ENCODE data around the gene ZSCAN31.
"Not testable (repeated sequence)": the region's sequence is repeated elsewhere in the genome, so short reads cannot be mapped to it uniquely, and the experiment has no call there.

ZSCAN31 gene

DNA sequence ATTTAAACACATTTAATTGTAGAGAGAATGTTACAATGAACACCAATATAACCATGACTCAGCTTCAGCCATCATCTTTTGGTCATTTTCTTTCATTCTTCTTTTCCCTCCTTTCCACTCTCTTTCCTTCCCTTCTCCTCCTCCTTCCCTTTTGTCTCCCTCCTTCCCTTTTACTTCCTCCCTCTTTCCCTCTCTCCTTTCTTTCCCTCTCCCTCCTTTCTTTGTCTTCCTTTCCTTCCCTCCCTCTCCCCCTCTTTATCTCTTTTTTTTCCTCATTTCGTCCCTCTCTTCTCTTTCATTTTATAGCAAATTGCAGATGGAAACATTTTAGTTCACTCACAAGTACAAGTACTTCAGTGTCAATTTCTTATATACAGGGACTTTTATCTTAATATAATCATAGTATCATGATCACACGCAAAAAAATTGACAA is 15.6 kb upstream of the ZSCAN31 start:
- DNase-seq, result no peak

DNA sequence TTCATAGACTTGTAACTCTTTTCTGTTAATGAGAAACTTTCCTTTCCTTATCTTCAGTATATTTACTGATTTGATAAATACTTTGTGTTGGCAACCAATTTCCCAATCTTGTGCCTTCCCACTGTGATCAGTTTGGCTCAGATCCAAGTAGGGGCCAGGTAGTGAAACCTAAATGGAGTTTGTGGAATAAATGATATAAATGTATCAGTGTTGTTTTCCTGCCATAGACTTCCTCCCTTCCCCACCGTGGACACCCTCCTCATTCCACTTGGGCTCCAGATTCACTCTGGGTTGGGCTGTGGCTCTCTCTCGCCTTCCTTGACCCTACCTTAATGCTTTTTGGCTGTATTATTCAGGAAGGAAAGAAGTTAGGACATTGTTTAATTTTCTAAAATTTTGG is 15.1 kb upstream of the ZSCAN31 start:
- DNase-seq, result no peak

DNA sequence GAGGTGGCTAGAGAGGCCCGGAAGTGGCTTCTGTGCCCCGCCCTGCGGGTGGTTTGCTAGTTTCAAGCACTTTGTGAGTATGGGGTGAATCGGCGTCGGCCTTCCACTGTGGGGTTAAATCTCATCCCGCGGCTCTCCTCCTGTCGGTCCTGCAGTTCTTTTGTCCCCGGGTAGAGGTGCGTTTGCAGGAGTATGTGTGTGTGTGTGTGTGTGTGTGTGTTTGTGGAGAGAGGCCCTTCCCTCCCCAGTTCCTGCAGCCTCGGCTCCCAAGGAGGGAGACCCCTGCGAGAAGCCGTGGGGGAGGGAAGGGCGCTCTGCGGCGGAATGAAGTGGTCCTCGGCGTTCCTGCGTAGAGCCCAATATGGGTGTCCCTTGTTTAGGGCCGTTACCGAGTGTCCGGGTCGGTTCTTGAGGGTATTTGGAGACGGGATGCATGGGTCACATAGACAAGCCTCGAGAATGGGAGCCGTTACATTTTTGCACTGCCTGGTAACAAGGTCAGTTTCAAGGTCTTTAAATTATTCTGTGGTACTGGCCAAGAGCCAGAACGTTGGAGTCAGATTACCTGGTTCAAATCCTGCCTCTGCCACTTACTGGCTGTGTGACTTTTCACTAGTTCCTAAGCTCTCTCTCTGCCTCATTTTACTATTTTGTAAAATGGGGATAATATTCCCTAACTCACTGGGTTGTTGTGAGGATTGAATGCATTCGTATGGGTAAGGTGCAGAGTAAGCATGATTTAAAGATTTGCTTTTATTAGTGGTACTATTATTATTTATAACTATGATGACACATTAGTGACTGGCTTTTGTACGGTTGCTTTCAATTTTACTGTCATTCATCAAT is 14.2 kb upstream of the ZSCAN31 start, which contains the start of gene ZKSCAN3:
ZKSCAN3 (plus strand) TSS at position 56 of the 846 bp plus-strand sequence. CDS start 9,640 bp downstream, outside the sequence.
- DNase-seq, result peak; percentile 77

DNA sequence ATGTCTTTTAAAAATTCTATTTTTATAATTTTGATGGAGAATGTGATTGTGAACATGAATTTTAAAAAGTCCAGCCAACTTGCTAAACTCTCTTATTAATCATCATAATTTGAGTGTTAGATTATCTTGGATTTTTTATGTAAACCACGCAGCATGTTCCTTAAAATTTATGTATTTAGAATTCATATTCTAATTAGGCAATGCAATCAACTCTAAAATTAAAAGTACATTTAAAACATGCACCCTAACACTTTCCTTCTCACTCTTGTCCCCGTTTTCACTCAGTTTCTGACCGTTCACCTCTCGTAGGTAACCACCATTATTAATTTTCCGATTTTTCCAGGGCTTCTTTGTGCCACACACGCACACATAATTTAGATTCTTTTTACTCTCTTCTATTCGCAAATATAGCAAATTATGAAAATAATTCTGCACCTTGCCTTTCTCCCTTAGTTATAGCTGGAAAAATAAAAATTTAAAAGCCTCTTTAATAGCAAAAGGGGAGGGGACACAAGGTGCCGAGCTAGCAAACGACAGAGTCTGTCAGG is 13.5 kb upstream of the ZSCAN31 start:
- DNase-seq, result no peak

DNA sequence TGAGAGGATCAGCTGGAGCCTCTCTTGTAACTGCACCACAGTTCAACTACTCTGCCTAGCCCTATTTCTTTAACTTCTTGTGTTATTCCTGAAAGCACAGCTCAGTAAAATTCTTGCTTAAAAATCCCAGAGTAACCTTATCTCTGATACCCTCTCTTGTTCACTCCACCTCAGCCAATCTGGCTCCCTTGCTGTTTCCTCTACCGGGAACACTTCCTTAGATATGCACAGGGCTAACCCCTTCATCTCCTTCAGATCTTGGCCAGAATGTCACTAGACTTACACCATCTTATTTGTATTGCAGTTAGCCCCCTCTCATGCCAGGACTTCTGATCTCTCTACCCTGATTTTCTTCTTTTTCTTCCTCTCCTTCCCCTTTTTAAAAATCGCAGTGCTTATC is 11.2 kb upstream of the ZSCAN31 start:
- DNase-seq, result no peak

DNA sequence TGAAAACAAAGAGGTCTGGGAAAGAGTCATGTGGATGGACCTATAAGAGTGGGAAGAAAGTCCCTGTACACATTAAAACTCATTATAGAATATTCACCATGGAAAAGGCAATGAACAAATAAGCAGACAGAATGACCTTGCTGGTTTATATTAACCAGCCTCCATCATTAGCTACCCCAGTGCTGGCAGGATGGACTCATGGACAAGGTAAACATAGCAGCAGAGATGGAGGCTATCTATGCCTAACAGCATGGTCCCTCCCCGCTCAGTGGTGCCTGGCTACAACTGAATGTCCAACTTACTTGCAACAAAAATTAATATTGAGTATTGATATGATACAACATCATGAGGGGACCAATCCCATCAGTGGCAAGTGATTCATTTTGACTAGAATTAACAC is 9.3 kb upstream of the ZSCAN31 start:
- no peak for DNase-seq

DNA sequence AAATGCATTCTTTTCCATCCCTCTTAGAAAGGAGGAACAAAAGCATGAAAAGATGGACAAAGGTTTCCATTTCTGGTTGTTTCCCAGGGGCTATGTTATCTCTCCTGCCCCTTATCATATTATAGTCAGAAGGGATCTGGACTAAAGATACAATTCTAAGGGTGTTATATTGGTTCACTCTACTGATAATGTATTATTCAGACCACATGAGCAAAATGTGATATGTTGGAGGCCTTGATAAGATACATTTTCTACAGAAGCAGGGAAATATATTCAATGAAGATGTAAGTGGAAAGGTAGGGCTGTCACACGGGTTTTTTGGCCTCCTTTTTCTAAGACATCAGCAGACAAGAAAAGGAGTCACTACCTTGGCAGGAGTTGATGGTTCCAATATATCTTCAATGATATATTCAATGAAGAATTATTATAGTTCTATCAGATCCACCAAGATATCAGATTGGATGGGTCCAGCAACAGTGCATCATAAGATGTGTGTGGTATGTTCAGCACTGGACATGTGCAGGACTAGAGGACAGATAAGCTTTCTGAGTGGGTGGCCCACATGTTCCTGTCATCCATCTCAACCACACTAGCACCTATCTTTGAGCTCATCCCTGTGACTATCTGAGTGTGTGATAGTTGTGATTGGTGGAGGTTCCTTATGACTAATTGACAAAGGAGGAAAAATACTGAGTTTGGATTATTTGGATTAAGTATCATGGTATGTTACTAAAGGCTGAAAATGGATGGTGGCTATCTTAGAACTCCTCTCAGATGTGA is 8.1 kb upstream of the ZSCAN31 start:
- DNase-seq, result no peak

DNA sequence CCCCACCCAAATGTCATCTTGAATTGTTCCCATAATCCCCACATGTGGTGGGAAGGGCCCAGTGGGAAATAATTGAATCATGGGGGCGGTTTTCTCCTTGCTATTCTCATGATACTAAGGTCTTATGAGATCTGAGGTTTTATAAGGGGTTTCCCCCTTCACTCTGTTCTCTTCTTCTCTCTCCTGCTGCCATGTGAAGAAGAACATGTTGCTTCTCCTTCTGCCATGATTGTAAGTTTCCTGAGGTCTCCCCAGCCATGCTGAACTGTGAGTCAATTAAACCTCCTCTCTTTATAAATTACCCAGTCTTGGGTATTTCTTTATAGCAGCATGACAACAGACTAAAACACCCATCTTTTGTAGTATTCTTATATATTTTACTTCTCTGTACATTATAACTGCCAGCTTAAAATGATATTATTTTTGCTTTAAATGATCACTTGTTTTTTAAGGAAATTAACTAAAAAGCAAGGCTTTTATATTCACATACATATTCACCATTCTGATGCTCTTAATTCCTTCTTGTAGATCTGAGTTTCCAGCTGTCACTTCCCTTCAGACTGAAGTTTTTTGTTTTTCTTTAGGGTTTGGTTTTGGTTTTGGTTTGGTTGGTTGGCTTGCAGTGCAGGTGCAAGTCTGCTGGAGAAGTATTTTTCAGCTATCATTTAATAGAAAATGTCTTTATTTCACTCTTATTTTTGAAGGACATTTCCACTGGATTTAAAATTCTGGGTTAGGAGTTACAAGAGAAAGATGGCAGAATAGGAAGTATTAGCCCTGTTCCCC is 4.6 kb upstream of the ZSCAN31 start:
- no peak for DNase-seq

DNA sequence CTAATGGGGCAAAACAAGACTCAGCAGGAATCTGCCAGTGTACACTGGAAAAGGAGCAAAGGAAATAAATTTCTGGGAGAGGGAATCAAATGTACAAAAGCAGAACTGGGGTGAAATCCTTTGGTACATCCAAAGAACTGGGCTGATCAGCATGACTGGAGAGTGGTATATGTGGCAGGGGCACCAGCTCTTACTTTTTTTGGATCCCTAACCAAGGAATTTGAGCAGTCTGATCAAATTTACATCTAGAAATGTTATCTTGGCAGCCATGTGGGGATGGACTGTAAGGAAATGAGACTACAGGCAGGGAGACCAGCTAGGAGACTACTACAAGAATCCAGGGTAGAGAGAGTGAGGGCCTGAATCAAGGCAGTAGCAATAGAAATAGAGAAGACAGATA is 1.2 kb upstream of the ZSCAN31 start:
- no peak for DNase-seq

DNA sequence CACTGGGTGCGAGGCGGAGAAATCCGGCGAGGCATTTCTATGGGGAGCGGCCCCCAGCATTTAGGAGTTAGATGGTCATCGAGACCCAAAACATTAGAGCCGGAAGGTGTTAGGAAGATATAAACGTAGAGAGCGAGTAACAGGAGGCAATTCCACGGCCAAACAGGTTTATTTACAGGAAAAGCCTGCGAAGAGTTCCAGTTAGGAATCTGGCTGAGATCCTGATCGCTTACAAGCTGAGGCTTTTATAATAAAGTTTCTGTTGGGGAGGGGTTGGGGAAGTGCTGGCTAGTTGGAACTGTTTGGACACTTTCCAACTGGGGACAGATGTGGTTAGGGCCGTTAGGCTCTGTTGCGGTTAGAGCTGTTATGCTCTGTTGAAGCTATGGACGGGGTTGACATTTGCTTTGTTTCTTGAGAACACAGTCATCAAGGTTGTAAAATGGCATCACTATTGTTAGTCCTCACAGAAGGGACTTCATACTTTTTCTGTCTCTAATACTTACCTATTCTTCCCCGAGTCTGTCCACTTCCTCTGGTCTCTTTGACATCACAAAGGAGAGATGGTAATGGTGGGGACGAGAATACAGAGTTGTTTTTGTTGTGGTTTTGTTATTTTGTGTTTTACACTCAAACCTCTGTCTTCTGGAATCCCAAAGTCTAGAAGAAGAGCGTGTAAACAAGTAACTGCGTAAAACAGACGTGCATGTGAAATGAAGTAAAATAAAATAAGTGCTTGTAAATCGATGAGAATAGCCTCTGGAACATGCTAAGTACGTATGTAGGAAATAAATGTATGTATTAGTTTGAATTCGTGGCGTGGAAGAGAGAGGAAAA is 554 bp upstream of the ZSCAN31 start:
- DNase-seq, result peak; percentile 12

DNA sequence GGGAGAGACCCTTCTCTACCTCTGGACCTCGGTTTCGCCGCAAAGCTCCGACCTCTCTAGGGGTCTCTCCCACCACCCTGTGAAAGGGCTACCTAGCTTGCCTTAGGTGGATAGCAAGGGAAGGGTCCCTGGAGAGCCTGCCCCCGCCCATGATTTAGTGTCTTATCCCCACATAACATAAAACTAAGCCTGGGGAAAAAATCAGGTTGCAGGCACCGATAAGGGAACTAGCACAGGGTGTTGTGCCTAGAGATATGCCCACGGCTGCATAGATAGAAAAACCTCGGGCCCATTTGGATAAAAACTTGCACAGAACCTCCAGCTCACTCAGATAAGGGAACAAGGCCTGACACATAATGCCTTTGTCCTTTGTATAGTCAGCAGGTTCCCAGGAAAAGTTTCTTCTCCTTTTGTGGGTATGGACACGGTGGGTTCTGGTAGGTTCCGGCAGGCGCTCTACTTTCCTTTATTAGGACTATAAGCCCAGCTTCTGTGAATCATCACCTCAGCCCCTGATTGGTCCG is 846 bp downstream of the ZSCAN31 start:
- no peak for DNase-seq

DNA sequence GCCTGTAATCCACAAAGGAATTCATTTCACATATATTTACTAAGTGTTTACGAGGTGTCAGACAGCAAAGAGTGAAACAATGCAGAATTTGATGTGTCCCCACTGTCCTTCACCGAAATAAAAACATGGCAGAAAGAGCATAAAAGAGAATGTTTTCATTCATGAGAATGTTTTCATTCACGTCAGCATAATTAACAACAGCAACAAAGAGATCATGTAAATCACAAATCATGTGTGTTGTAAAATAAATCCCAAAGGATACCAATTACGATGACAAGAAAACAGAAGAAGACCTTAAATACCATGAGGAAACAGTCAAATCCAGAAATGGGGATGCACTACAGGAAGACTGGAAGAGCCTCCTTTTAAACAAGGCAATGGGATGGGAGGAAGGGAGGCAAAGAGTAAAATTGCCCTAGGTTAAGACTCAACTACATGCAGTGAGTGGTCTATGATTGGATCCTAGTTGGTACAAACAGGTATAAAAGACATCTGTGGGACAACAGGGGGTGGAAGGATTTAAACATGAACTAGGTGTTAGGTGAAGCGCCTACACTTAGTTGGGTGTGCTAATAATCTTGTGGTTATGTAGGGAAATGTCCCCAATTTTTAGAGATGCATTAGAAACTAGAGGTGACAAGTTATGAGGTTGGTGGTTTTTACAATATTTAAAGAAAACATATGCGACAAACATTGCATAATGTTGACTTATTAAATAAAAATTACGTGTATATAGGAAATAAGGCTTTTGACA is 1.5 kb downstream of the ZSCAN31 start:
- DNase-seq, result no peak

DNA sequence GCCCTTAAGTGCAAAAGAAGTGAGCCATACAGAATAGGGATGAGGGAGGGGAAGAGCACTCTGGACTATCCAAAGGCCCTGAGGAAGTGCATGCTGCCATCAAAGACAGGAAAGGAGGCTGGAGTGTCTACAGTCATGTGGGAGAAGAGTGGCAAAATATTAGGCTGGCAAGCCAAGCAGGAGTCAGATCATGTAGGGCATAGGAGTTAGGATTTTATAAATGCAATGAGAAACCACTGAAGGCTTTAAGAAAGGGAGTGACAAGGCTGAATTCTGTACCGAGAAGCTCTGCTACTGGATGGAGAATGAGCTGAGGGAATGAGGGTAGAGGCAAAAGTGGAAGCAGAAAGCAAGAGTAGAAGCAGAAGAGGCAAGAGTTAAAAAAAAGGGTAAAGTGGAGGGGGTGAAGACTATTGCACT is 2.3 kb downstream of the ZSCAN31 start:
- DNase-seq, result no peak

DNA sequence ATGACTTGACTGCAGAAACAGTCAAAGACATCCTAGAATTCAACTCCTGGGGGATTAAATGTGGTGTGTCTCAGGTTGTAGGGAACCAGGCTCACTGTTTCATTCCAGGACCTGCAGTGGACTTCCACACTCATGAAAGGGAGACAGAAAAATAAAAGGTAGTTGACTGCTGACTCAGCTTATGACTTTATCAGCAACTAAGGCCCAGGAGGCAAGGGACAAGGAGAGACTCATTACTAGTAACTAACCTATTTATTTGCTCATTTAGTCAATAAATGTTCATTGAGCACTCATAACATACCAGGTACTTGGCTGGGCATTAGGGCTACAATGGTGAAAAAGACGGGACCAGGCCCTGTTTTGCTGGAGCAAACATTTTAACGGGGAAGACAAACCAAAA is 2.9 kb downstream of the ZSCAN31 start:
- no peak for DNase-seq

DNA sequence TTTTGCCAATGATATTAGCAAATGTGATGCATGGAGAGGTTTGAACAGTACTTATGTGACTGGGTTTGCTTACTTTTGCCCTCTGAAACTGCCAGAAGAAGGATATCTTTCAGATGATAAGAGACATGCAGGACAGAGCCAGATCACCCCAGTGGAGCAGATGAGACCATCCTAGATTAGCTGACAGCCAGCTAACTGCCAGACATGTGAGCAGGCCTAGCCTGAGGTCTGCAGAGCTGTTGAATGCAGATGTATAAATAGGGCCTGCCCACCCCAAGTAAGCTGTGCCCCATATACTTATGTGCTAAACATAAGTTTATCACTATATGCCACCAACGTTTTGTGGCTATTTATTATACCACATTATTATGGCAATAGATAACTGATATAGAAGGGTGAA is 5.9 kb downstream of the ZSCAN31 start:
- no peak for DNase-seq

DNA sequence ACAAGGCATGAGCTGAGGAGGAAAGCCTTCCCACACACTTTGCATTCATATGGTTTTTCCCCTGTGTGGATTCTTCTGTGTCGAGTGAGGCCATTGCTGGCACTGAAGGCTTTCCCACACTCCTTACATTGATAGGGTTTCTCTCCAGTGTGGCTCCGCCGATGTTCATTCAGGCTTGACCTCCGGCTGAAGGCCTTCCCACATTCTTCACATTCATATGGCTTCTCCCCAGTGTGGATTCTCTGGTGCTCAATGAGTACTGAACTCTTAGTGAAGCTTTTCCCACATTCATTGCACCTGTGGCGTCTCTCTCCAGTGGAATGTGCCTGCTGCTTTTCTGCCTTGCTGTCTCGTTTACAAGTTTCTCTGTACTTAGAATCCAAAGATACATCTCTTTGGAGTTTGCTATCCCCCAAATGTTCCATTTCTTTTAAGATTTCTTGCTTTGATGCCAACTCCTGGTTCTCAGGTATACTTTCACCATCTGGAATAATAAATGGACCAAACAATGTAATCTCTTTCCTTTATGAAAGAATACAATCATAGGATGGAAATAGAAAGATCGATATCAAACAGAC is 9.5 kb downstream of the ZSCAN31 start:
- no peak for DNase-seq

DNA sequence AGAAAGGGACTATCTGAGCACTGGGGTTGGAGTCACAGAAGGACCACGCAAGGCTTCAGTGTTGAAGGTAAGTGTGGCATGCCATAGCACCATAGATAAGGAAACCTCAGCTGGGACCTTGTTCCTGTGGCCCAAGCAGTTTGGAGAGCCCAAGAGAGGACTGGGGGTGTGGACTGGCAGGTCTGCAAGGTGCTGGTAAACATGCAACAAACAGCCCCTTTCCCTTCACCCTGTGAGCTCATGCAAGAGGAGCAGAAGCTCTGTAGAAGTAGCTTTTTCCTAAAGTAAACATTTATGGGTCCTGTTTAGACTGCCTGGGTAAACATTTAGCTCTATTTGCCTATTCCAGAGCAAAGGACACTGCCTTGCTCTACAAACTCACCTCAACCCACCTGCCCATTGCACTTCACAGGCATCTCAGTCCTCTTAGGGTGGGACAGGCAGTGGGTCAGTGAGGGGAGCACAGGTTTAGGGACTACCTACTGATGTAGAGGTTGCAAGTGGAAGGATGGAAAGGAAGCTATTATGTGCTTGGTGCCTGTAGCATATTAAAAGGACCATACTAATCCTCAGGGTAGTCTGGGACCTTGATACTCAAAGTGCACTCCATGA is 12.0 kb downstream of the ZSCAN31 start:
- no peak for DNase-seq

DNA sequence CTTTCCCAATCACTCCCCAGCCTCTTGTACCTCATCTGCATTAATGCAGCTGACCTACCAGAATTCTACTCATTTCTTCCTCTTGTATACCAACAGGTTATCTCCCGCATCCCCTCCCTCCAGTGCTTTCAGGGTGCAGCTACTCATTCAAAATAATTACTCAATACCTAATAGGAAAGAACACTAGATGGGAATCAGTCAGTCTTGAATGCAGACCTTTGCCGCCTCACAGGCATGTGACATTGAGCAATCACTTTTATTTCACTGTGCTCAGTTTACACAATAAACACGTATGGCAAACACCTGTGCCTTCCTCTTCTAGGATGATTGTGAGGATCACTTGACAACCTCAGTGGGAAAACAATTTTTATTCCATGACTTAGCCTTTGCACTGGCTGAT is 13.3 kb downstream of the ZSCAN31 start:
- no peak for DNase-seq

DNA sequence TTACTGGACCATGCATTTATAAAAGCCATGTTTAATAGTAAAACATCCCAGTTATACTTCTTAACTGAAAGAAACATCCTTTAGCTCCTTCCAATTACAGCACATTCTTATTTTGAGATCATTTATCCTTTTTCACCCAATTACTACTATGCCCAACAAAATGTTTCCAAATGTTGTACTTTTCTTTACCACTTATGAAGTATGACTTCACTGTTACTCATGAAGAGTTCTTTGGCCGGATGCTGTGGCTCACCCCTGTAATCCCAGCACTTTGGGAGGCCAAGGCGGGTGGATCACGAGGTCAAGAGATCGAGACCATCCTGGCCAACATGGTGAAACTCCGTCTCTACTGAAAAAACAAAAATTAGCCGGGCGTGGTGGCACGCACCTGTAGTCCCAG is 18.1 kb downstream of the ZSCAN31 start:
- not testable (repeated sequence) for DNase-seq

DNA sequence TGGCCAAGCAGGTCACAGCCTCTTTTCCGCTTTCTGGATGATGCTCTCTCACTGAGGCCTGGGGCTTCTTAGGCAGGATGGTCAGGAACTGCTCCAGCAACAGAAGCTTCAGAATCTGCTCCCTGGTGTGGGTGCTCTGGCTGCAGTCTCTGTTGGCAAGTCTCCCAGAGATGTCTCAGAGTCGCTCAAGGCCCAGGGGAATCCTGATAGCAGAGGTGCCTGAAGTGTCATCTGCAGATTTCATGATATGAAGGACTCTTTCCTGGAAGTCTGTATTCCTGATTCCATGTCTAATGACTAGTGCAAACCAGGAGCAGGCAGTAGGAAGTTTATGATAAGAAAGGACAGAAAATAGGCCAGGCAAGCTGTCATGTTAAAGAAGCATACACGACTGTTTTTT is 20.3 kb downstream of the ZSCAN31 start:
- DNase-seq, result no peak
